A673 (cell line): ENCODE data around the gene PIGU.

Source experiments
- EZH2 ChIP-seq: fragments of 200-600 bp; sonication (generic); IDR thresholded peaks from 2 replicates; pipeline ENCODE4 v1.6.1; 2017; ENCODE audit warnings: borderline replicate concordance, low read depth, mild to moderate bottlenecking, mixed read lengths, antibody characterized with exemption, low read length; ENCODE audit not compliant: poor library complexity, severe bottlenecking
- TF ChIP-seq, protein P1 (sequence below): fragments of 300-800, 200-600 bp; sonication (generic); conservative IDR thresholded peaks from 2 replicates; pipeline ENCODE4 v1.5.1; 2017; ENCODE audit warnings: low read depth, mild to moderate bottlenecking, antibody characterized with exemption, low read length, moderate library complexity, mixed read lengths

DNA sequence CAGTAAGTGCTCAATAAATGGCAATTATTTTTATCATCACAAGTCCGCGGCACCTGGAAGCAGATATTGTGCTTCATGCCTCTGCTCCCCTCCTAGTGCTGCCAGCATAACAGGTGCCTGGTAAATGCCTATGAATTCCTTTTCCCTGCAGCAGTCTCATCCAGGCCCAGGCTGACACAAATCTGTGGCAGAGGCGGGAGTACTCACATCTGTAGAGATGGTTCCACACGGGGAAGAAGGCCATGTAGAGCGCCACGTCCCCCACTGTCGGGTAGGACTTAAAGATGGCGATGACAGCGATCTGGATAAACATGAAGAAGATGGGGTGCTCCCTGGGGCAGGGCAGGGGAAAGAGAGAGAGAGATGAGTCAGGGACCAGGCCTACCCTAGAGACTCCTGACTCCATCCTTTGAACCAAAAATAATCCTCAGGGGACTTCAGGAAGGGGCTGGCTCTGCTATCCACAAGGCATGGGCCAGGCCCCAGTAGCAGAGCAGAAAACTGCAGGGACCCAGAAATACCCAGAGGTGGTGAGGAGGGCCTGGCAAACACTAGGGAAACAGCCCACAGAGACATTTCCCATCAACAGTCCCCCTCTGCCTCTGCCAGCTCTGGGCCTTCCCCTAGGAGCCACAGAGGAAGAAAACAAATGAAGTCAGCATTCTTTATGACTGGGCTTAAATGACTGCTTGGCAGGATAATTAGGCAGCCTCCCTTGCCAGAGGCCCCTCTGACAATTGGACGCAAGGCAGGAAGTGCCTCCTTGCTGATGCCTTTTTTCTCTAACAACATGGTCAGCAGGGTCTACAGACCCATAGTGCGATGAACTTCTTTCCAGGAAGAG, 95.3 kb downstream of the PIGU start:
- TF ChIP-seq, protein P1, sequence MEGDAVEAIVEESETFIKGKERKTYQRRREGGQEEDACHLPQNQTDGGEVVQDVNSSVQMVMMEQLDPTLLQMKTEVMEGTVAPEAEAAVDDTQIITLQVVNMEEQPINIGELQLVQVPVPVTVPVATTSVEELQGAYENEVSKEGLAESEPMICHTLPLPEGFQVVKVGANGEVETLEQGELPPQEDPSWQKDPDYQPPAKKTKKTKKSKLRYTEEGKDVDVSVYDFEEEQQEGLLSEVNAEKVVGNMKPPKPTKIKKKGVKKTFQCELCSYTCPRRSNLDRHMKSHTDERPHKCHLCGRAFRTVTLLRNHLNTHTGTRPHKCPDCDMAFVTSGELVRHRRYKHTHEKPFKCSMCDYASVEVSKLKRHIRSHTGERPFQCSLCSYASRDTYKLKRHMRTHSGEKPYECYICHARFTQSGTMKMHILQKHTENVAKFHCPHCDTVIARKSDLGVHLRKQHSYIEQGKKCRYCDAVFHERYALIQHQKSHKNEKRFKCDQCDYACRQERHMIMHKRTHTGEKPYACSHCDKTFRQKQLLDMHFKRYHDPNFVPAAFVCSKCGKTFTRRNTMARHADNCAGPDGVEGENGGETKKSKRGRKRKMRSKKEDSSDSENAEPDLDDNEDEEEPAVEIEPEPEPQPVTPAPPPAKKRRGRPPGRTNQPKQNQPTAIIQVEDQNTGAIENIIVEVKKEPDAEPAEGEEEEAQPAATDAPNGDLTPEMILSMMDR = no peak
- TF ChIP-seq EZH2 = no peak
